ENCODE results near the gene FLT3.
"Not testable (repeated sequence)": the region's sequence is repeated elsewhere in the genome, so short reads cannot be mapped to it uniquely, and the experiment has no call there.

FLT3 gene

GRCh38 chr13:28089065-28089464 is 11.3 kb downstream of the FLT3 start:
- Histone ChIP-seq H3K4me1 (peaks cover under 1 to 16% (median 7%) of the 10 kb centered on the region in 10 experiments; a peak in 18 of 20 replicates), H3K27ac (no peak overlapping the region), H3K27me3 (no peaks in the 10 kb centered on the region), H3K36me3 (no peaks in the 10 kb centered on the region), H3K9me3 (replicated peaks in 1 of 11) (peaks cover 2 to 22% (median 9%) of the 10 kb centered on the region in 11 experiments; a peak in 18 of 22 replicates), H4K20me1 (no peaks in the 10 kb centered on the region), H3K9ac (no peak overlapping the region), H3K4me2 (no peak overlapping the region), H3K4me3 (no peak overlapping the region)
- no peak for TF ChIP-seq Cebpa-rat (IDR thresholded peaks at IDR 0.05)

DNA sequence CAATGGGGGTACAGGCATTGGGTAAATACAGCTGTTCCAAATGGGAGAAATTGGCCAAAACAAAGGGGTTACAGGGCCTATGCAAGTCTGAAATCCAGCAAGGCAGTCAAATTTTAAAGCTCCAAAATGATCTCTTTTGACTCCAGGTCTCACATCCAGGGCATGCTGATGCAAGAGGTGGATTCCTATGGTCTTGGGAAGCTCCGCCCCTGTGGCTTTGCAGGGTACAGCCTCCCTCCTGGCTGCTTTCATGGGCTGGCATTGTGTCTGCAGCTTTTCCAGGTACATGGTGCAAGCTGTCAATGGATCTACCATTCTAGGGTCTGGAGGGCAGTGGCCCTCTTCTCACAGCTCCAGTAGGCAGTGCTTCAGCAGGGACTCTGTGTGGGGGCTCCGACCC is 22.6 kb downstream of the FLT3 start:
- H3K4me3 ChIP-seq, H3K4me2 ChIP-seq, H4K20me1 ChIP-seq, H3K27me3 ChIP-seq, H3K9ac ChIP-seq, H3K27ac ChIP-seq, H3K4me1 ChIP-seq, H3K36me3 ChIP-seq: not testable (repeated sequence)
- H3K9me3 ChIP-seq (replicated peaks in 1 of 11): peaks cover 21 to 43% (median 38%) of the 10 kb centered on the region in 11 experiments

DNA sequence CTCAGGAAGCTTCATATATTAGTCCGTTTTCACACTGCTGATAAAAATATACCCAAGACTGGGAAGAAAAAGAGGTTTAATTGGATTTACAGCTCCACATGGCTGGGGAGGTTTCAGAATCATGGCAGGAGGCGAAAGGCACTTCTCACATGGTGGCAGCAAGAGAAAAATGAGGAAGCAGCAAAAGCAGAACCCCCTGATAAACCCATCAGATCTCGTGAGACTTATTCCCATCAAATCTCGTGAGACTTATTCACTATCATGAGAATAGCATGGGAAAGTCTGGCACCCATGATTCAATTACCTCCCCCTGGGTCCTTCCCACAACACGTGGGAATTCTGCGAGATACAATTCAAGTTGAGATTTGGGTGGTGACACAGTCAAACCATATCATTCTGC is 23.1 kb downstream of the FLT3 start:
- no peaks in the 10 kb centered on the region for H3K27me3 ChIP-seq
- H3K4me1 ChIP-seq: no peaks in the 10 kb centered on the region
- no peaks in the 10 kb centered on the region for H4K20me1 ChIP-seq
- no peak overlapping the region for H3K9ac ChIP-seq
- peaks cover 18 to 38% (median 33%) of the 10 kb centered on the region in 11 experiments for H3K9me3 ChIP-seq (replicated peaks in 1 of 11)
- no peak for TF ChIP-seq Cebpa-rat (IDR thresholded peaks at IDR 0.05)
- H3K27ac ChIP-seq: no peak overlapping the region
- H3K36me3 ChIP-seq: no peaks in the 10 kb centered on the region
- H3K4me2 ChIP-seq: peak overlapping the region in 1 of 11 experiments; percentile 6; a peak in 1 of 22 replicates
- H3K4me3 ChIP-seq: no peak overlapping the region

DNA sequence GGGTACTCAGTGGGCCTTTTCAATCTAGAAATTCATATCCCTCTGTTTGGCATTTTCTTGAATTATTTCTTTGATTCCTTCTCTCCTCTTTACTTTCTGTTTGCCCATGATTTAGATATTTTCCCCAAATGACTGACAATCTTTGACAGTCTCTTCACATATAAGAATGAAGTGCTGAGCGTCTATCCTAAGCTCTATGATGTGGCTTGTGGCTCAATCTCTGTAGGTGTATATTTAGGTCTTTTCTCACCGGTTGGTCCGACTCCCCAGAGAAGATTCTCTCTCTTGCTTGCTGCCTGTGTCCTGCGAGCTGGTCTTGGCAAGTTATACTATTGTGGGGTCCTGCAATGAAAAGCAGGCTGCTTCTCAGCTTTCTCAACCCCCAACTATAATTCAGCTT is 29.0 kb downstream of the FLT3 start:
- Histone ChIP-seq H3K36me3 (no peaks in the 10 kb centered on the region), H3K27ac (no peak overlapping the region), H4K20me1 (no peaks in the 10 kb centered on the region), H3K27me3 (no peaks in the 10 kb centered on the region), H3K4me1 (peaks cover 0 to 12% (median 8%) of the 10 kb centered on the region in 10 experiments; a peak in 13 of 20 replicates), H3K4me3 (no peak overlapping the region), H3K4me2 (peak overlapping the region in 7 of 11 experiments; percentile 6 to 64 (median 46); a peak in 13 of 22 replicates), H3K9ac (0 out of 22 replicates have a peak overlapping the region, but pooled peaks of 1 of the 11 experiments have one; percentile 46), H3K9me3 (replicated peaks in 1 of 11) (peaks cover 0 to 2% (median 0%) of the 10 kb centered on the region in 11 experiments; a peak in 1 of 22 replicates)
- no peak for TF ChIP-seq Cebpa-rat (IDR thresholded peaks at IDR 0.05)

GRCh38 chr13:28067491-28067890 is 32.9 kb downstream of the FLT3 start:
- Histone ChIP-seq H3K4me2 (no peak overlapping the region), H3K9ac (no peak overlapping the region), H3K27me3 (no peaks in the 10 kb centered on the region), H4K20me1 (no peaks in the 10 kb centered on the region), H3K36me3 (no peaks in the 10 kb centered on the region), H3K27ac (no peak overlapping the region), H3K4me1 (peaks cover 0 to 12% (median 8%) of the 10 kb centered on the region in 10 experiments; a peak in 13 of 20 replicates), H3K4me3 (no peak overlapping the region), H3K9me3 (replicated peaks in 1 of 11) (peaks cover 0 to 3% (median 0%) of the 10 kb centered on the region in 11 experiments; a peak in 1 of 22 replicates)
- no peak for TF ChIP-seq Cebpa-rat (IDR thresholded peaks at IDR 0.05)

DNA sequence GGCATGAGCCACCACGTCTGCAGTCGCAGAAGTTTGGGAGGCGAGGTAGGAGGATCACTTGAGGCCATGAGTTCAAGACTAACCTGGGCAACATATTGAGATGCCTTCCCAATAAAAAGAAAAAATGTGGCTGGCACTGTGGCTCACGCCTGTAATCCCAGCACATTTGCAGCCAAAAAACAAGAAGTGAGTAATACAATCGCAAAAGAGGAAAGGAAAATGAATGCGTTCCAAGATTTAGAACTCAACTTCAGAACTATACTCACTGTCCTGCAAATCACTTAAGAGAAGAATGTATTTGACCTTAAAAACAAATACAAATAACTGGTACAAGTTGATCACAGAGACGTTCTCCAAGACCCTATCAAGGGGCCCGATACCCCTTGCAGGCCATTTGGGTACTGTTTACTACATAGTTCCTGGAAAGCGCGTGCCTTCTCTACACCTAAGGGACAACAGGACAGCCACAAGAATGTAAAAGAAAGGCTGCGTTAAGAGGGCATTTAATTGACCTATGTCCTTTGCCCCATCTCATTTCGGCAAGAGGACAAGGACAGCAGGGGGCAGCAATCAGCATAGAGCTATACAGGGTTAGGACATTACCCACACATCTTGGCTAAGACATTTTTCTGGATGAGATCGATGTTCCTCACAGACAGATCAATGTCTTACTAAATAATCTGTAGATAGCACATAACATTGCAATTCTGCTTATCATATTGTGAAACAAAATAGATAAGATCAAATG is 41.3 kb downstream of the FLT3 start:
- H3K4me2 ChIP-seq: peak overlapping the region in 3 of 11 experiments; percentile 12 to 55 (median 19); a peak in 5 of 22 replicates
- no peaks in the 10 kb centered on the region for H3K36me3 ChIP-seq

DNA sequence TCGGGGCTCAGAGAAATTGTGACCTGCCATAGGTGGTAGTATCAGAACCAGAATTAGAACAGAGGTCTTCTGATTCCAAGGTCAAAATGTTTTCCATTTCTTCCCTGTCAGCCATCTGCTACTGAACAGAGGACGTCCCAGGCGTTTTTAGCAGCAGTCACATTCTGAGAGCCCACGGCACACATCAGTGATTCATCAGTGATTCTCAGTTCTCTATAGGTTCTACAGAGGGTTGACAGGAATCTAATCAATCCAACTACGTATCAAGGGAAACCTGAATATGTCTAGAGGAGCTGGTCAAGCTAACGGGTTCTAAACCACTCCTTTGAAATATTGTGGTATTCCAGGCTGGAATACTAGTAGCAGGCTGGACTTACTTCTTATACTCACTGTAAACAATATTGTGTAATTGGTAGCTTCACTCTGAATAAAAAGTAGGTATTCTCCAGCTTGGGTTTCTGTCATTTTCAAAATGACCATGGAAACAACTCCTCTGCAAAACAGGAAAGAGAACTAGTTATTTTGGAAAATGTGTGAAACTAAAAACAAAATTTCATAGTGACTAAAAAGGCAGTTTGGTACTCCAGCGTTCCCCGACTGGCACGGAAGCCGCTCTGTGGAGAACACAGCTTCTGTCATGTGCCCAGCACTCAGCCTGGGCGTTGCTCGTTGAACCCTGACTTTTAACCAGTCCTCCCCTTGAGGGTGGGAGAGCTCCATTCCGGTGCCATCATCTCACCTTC is 43.2 kb downstream of the FLT3 start:
- Histone ChIP-seq H3K4me2 (peak overlapping the region; percentile 11 to 49 (median 30); a peak in 13 of 22 replicates), H3K9ac (no peak overlapping the region), H3K4me3 (no peak overlapping the region), H3K27ac (no peak overlapping the region), H3K4me1 (peaks cover 25 to 40% (median 35%) of the 10 kb centered on the region in 10 experiments), H4K20me1 (no peaks in the 10 kb centered on the region), H3K36me3 (no peaks in the 10 kb centered on the region), H3K27me3 (no peaks in the 10 kb centered on the region), H3K9me3 (replicated peaks in 1 of 11) (no peaks in the 10 kb centered on the region)
- TF ChIP-seq Cebpa-rat (IDR thresholded peaks at IDR 0.05): no peak

More for the DNA sequence above, 41.3 kb downstream of the FLT3 start:
- no peak for TF ChIP-seq Cebpa-rat (IDR thresholded peaks at IDR 0.05)
- H4K20me1 ChIP-seq: no peaks in the 10 kb centered on the region
- H3K4me3 ChIP-seq: no peak overlapping the region
- peaks cover 25 to 40% (median 35%) of the 10 kb centered on the region in 10 experiments for H3K4me1 ChIP-seq
- H3K9ac ChIP-seq: no peak overlapping the region
- no peaks in the 10 kb centered on the region for H3K27me3 ChIP-seq
- H3K27ac ChIP-seq: no peak overlapping the region
- no peaks in the 10 kb centered on the region for H3K9me3 ChIP-seq (replicated peaks in 1 of 11)

DNA sequence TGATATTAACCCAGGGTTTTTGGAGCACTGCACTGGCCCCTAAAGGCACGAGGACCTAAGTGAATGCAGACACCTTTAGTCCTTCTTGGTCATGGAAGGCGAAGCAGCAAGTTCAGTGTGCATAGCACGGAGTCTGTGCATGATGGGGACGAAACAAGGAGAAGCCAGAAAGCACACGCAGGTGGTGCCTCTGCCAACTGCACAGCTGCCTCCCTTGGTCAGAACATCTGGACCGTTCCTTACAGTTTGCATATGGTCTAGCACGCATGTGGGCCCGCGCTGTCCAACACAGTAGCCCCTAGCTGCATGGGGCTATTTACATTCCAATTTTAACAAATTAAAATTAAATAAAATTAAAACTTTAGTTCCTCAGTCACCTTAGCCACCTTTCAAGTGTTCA is 44.0 kb downstream of the FLT3 start:
- peak overlapping the region; percentile 11 to 49 (median 36); a peak in 17 of 22 replicates for H3K4me2 ChIP-seq
- peaks cover 25 to 40% (median 35%) of the 10 kb centered on the region in 10 experiments for H3K4me1 ChIP-seq
- TF ChIP-seq Cebpa-rat (IDR thresholded peaks at IDR 0.05): no peak

GRCh38 chr13:28055357-28055756 is 45.0 kb downstream of the FLT3 start:
- Histone ChIP-seq H3K36me3 (no peaks in the 10 kb centered on the region), H3K4me3 (no peak overlapping the region), H3K4me1 (peaks cover 25 to 40% (median 35%) of the 10 kb centered on the region in 10 experiments), H4K20me1 (no peaks in the 10 kb centered on the region), H3K27ac (no peak overlapping the region), H3K9me3 (replicated peaks in 1 of 11) (no peaks in the 10 kb centered on the region), H3K27me3 (no peaks in the 10 kb centered on the region), H3K9ac (no peak overlapping the region), H3K4me2 (peak overlapping the region in 10 of 11 experiments; percentile 16 to 49 (median 39); a peak in 20 of 22 replicates)
- no peak for TF ChIP-seq Cebpa-rat (IDR thresholded peaks at IDR 0.05)

More for the DNA sequence above, 44.0 kb downstream of the FLT3 start:
- Histone ChIP-seq H3K4me3 (no peak overlapping the region), H3K36me3 (no peaks in the 10 kb centered on the region), H3K27me3 (no peaks in the 10 kb centered on the region), H3K27ac (no peak overlapping the region), H3K9ac (no peak overlapping the region), H4K20me1 (no peaks in the 10 kb centered on the region), H3K9me3 (replicated peaks in 1 of 11) (no peaks in the 10 kb centered on the region)
